ENCODE data around the gene MRPL21.

Gene MRPL21

DNA sequence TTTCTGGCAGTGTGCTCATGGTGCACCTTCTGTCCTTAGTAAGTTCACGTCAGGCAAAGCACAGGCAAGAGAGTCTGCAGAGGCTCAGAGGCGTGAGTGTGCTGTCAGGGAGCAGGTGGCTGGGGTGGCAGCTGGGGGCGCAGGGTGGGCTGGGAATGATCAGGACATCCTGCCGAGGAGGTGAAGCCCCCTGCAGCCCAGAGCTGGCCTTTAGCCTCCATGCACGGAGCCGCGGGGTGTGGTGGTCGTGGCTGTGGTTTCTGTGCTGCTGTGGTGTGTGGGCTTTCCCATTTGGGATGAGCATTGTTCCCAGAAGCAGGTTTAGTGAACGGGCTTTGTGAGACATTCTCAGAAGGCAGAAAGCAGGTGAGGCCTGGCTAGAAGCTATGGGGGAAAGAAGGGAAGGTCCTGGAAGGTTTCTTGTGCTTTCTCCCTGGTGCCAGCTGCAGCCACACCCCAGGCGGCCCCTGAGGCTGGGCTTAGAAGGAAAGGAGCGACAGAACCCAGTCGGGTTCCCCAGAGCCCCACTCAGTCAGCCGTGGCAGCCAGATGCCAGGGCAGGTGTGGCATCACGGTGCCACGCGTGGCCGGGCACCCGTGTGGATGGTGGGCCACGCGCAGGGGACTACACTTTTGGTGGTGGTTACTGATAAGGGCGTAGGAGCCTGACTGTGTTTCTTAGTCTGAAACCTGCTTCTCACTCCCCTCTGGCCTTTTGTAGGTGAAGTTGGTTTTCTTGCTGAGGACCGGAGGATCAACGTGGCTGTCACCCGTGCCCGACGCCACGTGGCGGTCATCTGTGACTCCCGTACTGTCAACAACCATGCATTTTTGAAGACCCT, 32.1 kb upstream of the MRPL21 start:
- DNase-seq (ENCODE audit: low read depth in 3 of 3, low spot score in 1 of 3) = no peak

DNA sequence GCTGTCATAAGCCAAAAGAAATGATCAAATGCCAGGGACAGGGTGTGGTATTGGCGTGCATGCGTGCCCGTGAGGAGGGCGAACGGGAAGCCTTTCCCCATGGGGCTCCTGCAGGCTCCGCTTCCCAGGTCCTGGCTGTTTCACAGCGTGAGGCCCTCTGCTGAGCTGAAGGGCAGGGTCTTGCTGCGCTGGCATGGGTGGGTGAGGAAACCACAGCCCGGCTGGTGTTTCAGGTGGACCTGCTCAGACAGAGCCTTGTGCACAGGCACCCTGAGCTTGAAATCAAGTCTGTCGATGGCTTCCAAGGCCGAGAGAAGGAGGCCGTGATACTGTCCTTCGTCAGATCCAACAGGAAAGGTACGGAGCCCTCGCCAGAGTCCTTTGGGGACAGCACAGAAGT, 31.4 kb upstream of the MRPL21 start:
- no peak for DNase-seq (ENCODE audit: low read depth in 3 of 3, low spot score in 1 of 3)

DNA sequence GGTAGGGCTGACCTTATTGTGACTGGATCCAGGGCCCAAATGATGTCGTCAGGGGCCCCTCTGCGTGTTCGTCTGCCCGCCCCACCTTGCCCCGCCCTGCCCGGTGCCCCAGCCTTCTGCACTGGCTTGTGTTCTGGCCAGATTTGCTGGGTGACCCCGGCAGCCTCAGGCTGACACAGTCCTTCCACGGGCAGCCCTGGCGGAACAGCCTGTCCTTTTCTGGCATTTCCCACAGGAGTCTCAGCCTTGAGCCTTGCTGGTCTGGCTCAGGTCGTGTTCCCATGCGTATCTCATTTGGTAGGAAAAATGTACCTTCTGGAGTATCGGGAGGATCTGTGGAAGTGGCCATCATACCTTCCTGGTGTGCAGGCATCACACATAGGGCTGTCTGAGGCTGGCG, 31.0 kb upstream of the MRPL21 start:
- DNase-seq (ENCODE audit: low read depth in 3 of 3, low spot score in 1 of 3) = no peak

DNA sequence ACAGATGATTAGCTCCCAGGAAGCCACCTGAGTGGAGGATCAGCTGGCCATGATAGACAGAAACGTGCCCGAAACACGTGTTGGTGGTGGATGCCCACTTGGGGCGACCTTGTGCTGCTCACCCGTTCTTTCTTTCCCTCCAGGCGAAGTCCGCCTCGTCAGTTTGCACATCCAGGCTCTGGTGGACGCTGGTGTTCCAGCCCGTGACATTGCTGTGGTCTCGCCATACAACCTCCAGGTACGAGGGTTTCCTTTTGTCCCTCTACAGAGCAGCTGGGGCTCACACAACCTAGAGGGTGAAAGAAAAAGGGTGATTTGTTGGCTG, 30.7 kb upstream of the MRPL21 start:
- no peak for DNase-seq (ENCODE audit: low read depth in 3 of 3, low spot score in 1 of 3)

DNA sequence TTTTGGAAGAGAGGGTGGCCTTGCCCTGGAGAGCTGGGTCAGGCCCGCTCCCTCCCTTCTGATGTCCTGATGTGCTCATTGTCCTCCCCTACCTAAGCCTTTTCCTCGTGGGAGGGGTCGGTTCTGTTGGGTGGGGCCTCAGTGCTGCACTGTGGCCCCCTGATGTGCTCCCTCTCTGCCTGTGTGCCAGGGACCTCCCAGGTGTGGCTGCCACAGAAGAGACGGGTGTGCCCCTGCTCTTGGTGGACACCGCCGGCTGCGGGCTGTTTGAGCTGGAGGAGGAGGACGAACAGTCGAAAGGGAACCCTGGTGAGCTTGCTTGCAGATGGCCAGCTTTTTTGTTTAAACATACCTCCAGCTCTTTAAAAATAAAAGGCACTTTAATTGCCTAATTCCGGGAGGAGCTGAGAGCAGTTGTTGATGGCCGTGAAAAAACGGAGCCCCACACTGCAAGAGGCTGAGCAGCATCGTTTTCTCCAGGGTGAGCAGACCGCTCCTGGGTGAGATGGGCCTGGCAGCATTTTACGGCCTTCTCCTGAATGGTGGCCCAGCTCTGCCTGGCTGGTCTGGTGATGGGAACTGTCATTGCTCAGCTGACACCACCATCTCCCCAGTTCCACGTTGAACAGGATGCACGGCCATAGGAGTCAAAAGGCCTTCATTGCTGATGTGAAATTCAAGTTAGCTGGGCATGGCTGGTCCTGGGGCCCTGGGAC, 30.1 kb upstream of the MRPL21 start:
- no peak for DNase-seq (ENCODE audit: low read depth in 3 of 3, low spot score in 1 of 3)

DNA sequence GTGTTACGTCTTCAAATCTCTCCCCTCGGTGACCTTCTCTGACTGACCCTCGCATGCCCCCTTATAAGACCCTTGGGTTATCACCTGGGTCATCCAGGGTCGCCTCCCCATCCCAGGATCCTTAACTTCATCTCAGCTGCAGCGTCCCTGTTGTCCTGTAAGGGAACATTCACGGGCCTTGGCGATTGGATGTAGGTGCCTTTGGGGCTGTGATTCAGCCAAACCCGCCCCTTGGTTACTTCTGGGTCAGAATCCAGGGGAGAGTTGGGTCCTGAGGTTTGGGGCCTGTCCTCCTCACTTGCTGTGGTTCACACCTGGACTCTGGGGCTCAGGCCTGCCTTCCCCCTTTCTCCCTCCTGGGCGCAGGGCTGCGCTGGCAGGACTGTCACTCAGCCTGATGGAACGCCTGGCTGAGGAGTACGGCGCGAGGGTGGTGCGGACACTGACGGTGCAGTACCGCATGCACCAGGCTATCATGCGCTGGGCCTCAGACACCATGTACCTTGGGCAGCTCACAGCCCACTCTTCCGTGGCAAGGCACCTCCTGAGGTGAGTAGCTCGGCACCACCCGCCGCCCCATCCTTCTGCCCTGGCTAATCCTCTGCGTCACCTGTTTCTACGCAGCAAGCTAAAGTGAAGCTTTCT, 29.4 kb upstream of the MRPL21 start:
- no peak for DNase-seq (ENCODE audit: low read depth in 3 of 3, low spot score in 1 of 3)

DNA sequence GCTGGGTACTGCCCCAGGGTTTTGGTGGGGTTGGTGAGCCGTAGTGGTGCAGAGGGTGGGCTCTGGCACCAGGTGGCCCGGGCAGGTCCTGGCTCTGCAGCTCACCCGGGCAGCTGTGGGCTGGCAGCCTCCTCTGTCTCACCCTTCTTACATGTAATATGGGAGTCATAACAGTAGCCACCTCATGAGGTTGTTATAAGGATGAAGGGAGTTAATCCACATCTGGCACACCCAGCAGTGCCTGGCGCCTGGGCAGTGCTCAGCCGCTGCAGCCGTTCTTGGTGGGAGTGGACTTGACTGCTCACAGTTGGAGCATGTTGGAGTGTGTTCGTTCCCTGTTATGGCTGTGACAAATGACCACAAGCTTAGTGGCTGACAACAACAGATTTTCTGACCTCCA, 28.7 kb upstream of the MRPL21 start:
- no peak for DNase-seq (ENCODE audit: low read depth in 3 of 3, low spot score in 1 of 3)

DNA sequence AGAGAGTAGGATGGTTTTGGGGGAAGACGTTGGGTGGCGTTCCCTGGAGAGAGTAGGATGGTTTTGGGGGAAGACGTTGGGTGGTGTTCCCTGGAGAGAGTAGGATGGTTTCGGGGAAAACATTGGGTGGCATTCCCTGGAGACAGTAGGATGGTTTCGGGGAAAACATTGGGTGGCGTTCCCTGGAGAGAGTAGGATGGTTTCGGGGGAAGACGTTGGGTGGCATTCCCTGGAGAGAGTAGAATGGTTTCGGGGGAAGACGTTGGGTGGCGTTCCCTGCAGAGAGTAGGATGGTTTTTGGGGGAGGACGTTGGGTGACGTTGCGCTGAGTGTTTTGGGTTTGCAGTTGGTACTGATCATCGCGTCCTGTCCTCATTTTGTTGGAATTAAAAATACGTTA, 28.3 kb upstream of the MRPL21 start:
- no peak for DNase-seq (ENCODE audit: low read depth in 3 of 3, low spot score in 1 of 3)

DNA sequence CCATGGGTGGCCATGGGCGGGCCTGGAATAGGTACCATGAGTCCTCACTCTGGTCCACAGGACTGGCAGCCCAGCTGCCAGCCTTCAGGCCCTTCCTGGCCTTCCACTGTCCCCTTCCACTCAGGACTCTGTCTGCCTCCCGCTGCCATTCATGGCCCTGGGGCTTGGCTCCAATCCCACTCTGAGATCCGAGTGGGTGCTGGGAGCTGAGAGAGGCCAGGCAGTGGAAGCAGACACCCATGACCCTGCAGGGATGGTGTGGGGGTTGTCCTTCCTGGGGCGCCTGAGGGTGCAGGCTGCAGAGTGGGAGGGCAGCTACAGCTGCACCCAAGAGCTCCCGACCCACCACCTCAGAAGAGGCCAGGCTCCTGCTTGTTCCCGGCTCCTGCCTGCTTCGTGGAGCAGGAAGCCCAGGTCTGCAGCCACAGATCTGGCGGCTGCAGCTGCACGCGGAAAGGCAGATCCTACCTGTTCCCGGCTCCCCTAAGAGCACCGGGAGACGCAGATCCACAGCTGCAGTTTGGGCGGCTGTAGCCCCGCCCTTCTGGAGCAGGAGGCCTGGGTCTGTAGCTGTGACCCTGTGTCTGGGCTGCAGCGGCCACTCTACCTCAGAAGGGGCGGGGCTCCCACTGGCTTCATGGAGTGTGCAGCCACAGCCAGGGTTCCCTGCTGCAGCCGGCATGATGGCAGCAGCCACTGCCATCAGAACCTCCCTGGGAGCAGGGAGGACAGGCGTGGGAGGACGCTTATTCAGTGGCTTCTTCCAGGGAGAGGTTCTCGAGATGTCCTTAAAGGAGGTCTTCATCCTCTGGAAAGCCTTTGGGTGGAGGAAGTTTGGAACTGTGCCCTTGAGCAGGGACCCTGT, 27.6 kb upstream of the MRPL21 start:
- no peak for DNase-seq (ENCODE audit: low read depth in 3 of 3, low spot score in 1 of 3)

DNA sequence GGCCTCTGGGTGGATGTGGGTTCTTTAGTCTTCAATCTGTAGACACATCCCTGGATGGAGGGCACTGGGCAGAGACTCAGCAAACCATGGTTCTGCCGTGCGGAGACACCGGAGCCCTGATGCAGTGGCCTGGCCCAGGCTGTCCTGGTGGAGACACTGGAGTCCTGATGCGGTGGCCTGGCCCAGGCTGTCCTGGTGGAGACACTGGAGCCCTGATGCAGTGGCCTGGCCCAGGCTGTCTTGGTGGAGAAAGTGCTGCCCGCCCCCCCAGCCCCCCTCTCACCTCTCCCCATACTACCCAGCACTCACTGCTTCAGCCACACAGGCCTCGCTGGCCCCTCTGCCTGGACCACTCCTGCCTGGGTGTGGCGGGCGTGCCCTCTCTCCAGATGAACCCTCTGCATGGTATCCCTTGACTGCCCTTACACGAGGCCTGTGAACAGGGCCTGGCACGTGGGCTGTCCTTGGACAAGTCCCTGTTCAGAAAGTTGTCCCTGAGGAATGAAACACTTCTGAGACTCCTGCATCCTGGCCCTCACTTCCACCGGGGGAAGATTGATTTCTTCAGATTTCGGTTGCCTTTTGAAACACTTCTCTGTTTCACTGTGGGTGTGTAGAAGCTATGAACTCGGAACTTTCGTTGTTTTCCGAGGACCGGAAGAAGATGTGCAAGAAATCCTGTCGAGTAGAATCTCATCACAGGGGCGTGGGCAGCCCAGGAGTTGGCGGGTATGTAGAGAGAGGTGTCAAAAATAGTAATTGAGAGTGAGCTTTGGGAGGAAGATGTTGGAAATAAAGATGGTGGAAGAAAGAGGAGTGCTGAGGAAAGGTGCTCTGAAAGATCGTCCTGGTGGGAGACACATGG, 26.3 kb upstream of the MRPL21 start:
- DNase-seq (ENCODE audit: low read depth in 3 of 3, low spot score in 1 of 3) = no peak

DNA sequence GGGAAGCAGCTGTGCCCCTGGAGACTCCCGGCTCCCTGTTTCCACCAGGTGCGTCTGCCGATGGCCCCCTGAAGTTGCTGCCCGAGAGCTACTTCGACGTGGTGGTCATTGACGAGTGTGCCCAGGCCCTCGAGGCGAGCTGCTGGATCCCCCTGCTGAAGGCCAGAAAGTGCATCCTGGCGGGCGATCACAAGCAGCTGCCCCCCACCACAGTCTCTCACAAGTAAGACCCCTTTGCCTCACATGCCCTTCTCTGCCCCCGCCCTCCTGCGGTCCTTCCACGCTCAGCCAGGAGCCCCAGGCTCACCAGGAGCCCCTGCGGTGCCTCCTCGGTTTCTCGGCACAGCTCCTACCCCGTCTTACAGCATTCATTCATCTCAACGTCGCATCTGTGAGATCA, 25.5 kb upstream of the MRPL21 start:
- no peak for DNase-seq (ENCODE audit: low read depth in 3 of 3, low spot score in 1 of 3)

DNA sequence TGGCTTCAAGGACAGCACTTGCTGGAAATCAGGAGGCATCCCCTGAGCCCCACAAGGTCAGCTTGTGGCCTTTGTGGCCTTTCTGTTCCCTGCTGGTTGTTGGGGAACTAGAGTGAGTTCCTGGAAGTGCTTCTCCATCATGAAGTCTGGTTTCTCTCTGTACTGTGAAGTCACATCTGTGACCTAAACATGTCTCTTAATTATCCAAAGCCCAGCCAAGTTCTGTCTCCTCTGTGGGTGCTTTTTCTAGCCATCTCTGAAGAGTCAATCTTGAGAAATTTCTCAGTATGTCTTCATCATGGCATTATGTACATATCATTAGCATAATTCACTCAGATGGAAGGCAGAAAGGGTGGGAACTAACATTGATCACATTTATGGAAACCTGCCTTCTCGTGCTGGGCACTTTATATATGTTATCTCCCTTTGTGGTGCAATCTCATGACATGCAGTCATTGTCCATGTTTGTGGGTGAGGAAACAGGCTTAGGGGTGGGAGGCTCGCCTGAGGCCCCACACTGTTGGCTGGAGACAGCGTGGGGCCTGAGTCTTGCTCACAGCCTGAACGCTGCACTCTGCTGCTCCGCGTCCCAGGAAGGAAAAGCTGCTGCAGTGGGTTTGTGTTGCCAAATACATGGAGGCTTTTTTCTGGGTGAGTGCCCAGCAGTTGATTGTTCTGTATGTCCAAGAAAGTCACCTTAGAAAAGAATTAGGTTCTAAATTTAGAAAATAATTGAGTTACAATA, 24.7 kb upstream of the MRPL21 start:
- no peak for DNase-seq (ENCODE audit: low read depth in 3 of 3, low spot score in 1 of 3)

DNA sequence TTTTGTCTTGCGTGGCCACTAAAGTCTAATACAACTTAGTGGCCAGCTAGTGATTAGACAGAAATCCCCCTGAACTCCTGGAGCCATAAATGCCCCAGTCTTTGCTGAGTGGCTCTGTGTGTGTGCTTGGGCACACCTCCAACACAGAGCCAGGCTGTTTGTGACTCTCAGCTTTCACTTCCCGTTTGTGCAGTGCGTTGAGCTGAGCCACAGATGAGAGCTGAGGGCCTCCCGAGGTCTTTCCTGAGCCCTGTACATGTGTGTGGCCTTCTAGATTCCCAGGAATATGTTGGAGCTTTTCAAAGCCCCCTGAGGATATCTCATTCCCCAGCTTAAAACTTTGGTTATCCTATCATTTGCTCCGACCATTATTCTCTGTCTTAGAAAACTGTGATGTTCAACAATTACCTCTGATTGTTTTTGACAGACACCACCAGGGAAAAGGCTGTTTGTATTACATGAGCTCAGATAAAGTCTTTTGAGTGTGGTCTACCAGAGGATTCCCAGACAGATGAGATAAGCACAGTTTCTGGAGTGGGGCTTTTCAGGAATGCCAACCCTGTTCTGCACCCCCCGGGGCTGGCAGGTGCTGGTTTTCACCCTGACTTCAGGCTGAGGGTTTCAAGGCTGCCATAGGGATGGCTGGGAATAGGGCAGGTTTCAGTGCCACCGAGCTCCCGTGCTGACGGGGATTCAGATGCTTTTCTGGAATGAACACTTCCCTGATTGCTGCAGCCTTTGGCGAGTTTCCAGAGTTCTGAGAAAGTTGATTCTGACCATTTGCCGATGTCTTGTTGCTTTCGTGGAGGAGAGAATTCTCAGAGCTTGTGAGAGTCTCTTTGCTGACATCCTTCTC, 23.9 kb upstream of the MRPL21 start:
- DNase-seq (ENCODE audit: low read depth in 3 of 3, low spot score in 1 of 3) = no peak

DNA sequence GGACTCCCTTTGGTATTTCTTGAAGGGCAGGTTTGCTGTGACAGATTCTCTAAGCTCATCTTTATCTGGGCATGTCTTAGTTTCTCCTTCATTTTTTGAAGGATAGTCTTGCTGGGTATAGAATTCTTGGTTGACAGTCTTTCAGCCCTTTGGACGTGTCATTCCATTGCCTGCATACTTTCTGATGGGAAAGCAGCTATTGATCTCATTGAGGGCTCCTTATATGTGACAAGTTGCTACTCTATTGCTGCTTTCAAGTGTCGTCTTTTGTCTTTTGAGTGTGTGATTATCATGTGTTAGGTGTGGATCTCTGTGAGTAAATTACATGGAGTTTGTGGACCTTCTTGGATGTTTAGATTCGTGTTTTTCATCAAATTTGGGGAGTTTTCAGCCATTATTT, 22.0 kb upstream of the MRPL21 start:
- no peak for DNase-seq (ENCODE audit: low read depth in 3 of 3, low spot score in 1 of 3)

DNA sequence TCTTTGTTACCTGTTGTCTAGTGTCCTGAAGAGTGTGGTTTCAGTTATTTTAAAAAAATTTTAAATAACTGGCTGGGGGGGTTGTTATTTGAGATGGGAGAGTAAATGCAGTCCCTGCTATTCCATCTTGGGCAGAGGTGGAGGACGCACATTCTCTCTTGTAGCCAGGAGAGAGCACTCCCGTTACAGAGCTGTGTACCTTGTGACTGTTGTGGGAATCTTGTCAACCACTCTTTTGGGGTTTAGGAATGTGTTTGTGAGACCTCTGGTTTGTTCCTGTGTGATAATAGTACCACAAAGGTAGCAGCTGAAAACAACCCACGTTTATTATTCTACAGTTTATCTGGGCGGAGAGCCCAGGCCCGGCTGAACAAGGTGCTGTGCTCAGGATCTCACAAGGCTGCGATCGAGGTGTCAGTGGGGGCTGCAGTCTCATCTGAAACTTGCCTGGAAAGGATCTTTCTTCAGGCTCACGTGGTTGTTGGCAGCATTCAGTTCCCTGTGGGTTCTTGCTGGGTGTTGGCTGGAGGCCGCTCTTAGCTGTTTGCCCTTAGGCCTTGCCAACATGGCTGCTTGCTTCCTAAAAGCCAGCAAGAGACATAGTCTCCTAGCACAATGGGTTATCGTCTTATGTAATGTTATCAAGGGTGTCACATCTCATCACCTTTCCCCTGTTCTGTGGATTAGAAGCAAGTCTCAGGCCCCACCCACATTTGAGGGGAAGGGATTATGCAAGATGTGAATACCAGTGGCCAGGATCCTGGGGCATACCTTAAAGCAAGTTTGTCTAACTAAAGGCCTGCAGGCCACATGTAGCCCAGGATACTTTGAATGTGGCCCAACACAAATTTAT, 20.7 kb upstream of the MRPL21 start:
- no peak for DNase-seq (ENCODE audit: low read depth in 3 of 3, low spot score in 1 of 3)

DNA sequence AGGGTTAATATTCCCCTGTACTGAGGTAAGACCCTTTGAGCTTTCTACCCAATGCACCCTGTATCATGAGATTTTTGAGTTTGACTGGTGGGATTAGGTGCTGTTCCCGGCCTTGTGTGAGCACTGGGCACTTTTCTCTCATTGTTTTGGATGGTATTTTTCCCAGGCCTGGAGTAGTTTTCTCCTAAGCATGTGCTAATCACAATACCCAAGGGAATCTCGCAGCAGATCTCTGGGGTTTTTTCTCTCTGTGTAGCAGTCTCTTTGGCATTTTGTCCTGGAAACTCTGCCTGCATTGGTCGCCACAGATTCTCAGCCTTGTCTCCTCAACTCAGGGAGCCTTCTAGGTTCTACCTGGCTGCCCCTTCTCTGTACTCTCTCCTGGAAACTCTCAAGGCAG, 20.0 kb upstream of the MRPL21 start:
- no peak for DNase-seq (ENCODE audit: low read depth in 3 of 3, low spot score in 1 of 3)

DNA sequence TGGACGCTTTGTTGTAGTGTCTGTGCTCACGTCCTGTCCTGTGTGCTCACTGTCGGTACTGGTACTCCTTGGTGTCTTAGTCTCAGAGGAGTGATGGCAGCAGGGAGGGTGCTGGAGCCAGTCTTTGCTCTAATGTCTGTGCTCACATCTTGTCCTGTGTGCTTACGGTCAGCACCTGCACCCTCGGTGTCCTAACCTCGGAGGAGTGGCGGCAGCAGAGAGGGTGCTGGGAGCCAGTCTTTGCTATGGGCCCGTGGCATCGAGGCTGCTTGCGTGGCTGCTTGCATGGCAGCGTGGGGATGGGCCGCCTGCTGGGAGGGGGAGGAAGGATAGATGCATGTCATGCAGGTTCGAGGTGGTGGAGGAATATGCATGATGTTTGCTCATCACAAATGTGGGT, 12.8 kb upstream of the MRPL21 start:
- no peak for DNase-seq (ENCODE audit: low read depth in 3 of 3, low spot score in 1 of 3)

DNA sequence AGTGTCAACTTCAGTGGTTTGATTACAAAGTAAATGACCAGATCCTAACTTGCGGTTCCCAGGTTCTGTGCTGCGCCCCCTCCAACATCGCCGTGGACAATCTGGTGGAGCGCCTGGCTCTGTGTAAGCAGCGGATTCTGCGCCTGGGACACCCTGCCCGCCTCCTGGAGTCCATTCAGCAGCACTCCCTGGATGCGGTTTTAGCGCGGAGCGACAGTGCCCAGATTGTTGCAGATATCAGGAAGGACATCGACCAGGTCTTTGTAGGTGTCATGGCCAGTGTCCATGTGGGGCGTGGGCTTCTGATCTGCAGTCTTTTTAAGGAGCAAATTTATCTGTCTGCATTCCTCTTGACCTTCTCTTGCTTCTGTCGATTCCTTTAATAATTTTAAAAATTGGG, 11.1 kb upstream of the MRPL21 start:
- no peak for DNase-seq (ENCODE audit: low read depth in 3 of 3, low spot score in 1 of 3)
